ENCODE results near the gene NR2F1-AS1. TPM values are rescaled to one million over a fixed set of nuclear protein-coding genes. Genes with fewer than 3 reads are reported as not detected.
A peak's percentile ranks its signal among the peaks of the same experiment; 100 is the strongest.
"Not testable (repeated sequence)": the region's sequence is repeated elsewhere in the genome, so short reads cannot be mapped to it uniquely, and the experiment has no call there.

Gene NR2F1-AS1
- total RNA-seq, 1 donor from 2014 or later = 60.7 TPM

GRCh38 chr5:93557021-93557604, 23.9 kb downstream of the NR2F1-AS1 start:
- DNase-seq (ENCODE audit: low spot score in 2 of 2) (no peak), FAIRE-seq (no peak)

- not testable (repeated sequence) for FAIRE-seq; DNase-seq (ENCODE audit: low spot score in 2 of 2)
Observed at GRCh38 chr5:93549594-93549993, 31.4 kb downstream of the NR2F1-AS1 start.

GRCh38 chr5:93545872-93546271, 35.1 kb downstream of the NR2F1-AS1 start:
- DNase-seq (ENCODE audit: low spot score in 2 of 2) (no peak), FAIRE-seq (no peak)

GRCh38 chr5:93532370-93532769, 48.6 kb downstream of the NR2F1-AS1 start:
- DNase-seq (ENCODE audit: low spot score in 2 of 2) = peak in 1 of 2 donors; percentile 1
- no peak for FAIRE-seq

DNA sequence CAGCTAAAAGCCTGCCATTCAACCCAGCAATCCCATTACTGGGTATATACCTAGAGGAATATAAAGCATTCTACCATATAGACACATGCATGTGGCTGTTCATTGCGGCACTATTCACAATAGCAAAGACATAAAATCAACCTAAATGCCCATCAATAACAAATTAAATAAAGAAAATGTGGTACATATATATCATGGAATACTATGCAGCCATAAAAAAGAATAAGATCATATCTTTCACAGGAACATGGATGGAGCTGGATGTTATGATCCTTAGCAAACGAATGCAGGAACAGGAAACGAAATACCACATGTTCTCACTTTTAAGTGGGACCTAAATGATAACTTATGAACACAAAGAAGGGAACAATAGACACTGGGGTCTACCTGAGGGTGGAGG, 59.2 kb downstream of the NR2F1-AS1 start:
- DNase-seq (ENCODE audit: low spot score in 2 of 2); FAIRE-seq: not testable (repeated sequence)

DNA sequence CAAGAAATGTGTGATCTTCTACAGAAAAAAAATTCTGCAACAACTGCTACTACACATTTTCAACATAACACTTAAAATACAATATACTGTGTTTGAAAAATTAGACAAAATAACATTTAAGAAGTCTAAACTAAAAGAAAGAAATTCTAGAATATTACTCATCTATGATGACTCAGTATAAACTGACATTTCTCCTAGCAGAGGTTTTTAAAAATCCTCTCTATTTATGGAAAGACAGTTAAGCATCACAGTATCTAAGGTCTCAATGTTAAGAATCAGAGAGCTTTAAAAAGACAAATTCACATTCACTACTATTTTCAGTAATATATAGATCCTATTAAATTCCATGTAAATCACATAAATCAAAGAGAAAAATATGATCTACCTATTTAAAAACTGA, 61.3 kb downstream of the NR2F1-AS1 start:
- DNase-seq (ENCODE audit: low spot score in 2 of 2) (no peak), FAIRE-seq (no peak)

DNA sequence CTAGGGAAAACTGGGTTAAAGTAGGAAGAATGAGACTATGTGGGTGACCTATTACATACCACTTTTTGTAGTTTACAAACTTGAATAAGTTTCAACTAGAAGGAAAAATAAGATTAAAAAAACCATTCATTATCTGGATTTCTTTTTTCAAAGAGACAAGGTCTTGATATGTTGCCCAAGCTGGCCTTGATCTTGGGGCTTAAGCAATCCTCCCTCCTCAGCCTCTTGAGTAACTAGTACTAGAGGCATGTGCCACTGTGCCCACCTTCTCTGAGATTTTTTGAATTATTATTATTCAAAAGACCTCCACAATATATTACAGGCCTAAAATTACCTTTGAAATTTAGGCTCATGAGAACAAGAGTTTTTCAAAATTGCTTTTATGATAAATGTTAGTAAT, 63.2 kb downstream of the NR2F1-AS1 start:
- DNase-seq (ENCODE audit: low spot score in 2 of 2) (no peak), FAIRE-seq (no peak)

DNA sequence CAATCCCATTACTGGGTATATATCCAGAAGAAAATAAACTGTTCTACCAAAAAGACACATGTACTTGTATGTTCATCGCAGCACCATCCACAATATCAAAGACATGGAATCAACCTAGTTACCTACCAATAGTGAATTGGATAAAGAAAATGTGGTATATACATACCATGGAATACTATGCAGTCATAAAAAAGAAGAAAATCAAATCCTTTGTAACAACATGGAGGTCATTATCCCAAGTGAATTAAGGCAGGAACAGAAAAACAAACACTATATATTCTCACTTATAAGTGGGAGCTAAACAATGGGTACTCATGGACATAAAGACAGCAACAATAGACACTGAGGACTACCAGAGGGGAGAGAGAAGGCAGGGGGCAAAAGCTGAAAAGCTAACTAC, 67.7 kb downstream of the NR2F1-AS1 start:
- DNase-seq (ENCODE audit: low spot score in 2 of 2) = no peak
- FAIRE-seq = no peak

DNA sequence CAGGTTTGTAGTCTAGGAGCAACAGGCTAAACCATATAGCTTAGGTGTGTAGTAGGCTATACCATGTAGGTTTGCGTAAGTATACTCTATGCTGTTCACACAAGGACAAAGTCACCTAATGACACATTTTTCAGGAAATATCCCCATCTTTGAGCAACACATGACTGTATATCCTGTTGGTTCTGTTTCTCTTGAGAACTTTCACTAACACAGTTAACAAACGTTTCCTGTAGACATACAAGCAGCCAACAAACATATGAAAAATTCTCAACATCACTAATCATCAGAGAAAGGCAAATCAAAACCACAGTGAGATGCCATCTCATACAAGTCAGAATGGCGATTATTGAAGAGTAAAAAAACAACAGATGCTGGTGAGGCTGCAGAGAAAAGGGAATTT, 68.2 kb downstream of the NR2F1-AS1 start:
- DNase-seq (ENCODE audit: low spot score in 2 of 2) (no peak), FAIRE-seq (no peak)

DNA sequence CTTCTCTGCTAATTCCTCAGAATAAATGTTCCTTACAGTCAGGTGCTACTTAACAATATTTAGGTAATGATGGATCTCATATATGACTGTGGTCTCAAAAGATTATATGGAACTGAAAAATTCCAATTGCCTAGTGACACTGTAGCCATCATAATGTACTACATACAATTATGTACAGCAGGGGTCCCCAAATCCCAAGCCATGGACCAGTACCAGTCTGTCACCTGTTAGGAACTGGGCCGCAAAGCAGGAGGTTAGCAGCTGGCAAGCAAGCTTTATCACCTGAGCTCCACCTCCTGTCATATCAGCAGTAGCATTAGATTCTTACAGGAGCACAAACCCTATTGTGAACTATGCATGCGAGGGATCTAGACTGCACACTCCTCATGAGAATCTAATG, 69.6 kb downstream of the NR2F1-AS1 start:
- FAIRE-seq = no peak

DNA sequence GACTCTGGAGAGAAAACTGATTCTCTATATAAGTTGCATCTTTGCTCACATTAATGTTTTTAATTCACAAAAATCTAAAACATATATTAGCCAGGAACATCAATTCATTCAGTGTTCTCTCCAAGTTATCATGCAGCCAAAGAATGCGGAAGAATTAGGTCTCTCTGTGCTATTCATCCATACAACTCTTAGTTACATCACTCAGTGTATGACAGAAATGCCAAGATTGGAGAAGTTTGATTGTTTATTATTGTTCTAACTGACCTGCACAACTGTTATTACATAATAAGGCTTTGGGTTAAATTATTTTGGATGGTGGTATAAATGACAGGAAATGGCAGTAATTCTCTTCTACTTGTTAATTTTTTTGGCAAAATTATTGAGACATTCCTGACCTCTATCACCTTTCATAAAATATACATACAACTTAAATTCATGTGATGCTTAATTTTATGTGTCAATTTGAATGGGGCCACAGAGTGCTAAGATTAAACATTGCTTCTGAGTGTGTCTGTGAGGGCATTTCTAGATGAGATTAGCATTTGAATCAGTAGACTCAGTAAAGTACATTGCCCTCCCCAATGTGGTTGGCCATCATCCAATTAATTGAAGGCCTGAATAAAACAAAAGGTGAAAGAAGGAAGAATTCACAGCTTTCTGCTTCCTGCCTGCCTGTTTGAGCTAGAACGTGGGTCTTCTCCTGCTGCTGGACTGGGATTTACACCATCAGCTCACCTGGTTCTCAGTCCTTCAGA, 70.2 kb downstream of the NR2F1-AS1 start:
- DNase-seq (ENCODE audit: low spot score in 2 of 2) (no peak), FAIRE-seq (no peak)

More for the DNA sequence above, 69.6 kb downstream of the NR2F1-AS1 start:
- no peak for DNase-seq (ENCODE audit: low spot score in 2 of 2)

DNA sequence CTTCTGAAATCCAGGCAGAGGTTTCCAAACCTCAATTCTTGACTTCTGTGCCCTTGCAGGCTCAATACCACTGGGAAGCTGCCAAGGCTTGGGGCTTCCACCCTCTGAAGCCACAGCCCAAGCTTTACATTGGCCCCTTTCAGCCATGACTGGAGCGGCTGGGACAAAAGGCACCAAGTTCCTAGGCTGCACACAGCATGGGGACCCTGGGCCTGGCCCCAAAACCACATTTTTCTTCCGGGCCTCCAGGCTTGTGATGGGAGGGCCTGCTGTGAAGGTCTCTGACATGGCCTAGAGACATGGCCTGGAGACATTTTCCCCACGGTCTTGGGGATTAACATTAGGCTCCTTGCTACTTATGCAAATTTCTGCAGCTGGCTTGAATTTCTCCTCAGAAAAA, 75.5 kb downstream of the NR2F1-AS1 start:
- not testable (repeated sequence) for DNase-seq (ENCODE audit: low spot score in 2 of 2); FAIRE-seq

DNA sequence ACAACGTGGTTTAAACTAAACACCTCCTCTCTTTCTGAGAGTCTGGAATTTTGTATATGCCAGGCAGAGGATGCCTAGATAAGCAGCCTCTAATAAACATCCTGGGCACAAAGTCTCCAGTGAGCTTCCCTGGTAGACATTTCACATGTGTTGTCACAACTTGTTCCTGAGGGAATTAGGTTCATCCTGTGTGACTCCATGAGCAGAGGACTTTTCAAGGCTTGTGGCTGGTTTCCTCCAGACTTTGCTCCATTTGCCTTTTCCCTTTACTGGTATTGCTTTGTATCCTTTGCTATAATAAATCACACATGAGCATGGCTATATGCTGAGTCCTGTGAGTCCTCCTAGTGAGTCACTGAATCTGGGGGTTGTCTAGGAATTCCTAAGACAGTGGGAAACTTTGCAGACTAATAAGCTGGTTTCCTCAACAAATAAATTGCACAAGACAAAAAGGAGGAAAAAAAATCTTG, 77.4 kb downstream of the NR2F1-AS1 start:
- FAIRE-seq = no peak
- DNase-seq (ENCODE audit: low spot score in 2 of 2) = no peak

DNA sequence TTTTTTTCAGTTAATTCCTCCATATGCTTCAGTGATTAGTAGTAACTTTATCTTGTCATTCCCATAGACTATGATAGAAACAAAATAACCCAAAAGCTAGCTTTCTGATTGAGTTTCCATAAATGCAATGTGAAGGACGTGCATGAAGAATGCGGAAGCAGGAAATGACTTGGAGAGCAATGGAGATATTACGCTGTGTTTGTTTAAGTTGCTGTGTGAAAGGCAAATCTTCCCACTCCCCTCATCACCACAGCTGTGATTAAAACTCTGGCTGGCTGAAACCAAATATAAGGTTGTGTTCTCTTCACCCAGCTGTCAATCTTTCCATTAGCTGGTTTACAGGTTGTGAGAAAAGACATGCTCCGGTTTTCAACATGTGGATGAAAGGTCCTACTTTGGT, 83.9 kb downstream of the NR2F1-AS1 start:
- DNase-seq (ENCODE audit: low spot score in 2 of 2) = no peak
- FAIRE-seq = no peak

DNA sequence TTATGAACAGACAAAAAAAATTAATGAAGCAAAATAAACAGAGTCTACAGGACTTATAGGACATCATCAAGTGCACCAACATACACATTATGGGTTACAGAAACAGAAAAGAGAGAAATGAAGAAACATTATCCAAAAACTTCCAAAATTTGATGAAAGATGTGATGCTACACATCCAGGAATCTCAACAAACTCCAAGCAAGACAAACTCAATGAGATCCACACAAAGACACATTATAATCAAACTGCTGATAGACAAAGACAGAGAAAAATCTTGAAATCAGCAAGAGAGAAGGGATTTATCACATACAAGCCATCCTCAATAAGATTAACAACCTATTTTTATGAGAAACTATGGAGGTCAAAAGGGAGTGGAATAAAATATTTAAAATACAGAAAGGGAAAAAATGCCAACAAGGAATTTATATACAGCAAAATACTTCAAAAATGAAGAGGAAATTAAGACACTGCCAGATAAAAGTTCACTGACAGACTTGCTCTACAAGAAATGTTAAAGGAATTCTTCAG, 101.0 kb downstream of the NR2F1-AS1 start:
- DNase-seq (ENCODE audit: low spot score in 2 of 2) (no peak), FAIRE-seq (no peak)

DNA sequence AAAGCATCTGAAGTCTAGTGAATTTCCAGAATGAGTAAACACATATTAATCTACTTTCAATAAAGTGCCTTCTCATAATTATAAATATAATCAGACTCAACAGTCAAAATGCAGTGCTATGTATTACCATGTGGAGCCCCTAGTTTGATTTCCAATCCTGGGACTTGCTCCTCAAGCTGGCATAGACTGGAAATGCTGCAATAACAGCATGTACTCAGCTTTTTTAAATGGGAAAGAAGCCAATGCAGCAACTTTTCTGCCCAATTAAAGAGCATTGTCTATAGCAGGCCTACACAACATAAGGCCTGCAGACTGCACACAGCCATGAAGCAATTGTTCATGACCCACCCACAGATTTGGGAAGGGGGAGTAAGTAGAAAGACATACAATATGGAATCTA, 103.2 kb downstream of the NR2F1-AS1 start:
- DNase-seq (ENCODE audit: low spot score in 2 of 2) (no peak), FAIRE-seq (no peak)

GRCh38 chr5:93476251-93476742, 104.7 kb downstream of the NR2F1-AS1 start:
- no peak for DNase-seq (ENCODE audit: low spot score in 2 of 2)
- FAIRE-seq = no peak

DNA sequence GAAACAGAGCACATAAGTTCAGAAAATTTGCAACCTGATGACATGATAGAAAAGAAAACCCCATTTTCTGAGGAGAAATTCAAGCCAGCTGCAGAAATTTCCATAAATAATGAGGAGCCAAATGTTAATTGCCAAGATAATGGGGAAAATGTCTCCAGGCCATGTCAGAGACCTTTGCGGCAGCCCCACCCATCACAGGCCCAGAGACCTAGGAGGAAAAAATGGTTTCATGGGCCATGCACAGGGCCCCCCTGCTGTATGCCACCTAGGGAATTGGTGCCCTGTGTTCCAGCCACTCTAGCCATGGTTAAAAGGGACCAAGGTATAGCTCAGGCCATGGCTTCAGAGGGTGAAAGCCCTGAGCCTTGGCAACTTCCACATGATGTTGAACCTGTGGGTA, 118.1 kb downstream of the NR2F1-AS1 start:
- DNase-seq (ENCODE audit: low spot score in 2 of 2) = no peak
- no peak for FAIRE-seq

- DNase-seq (ENCODE audit: low spot score in 2 of 2) = no peak
- FAIRE-seq = no peak
Observed at GRCh38 chr5:93461756-93462155, 119.3 kb downstream of the NR2F1-AS1 start.

DNA sequence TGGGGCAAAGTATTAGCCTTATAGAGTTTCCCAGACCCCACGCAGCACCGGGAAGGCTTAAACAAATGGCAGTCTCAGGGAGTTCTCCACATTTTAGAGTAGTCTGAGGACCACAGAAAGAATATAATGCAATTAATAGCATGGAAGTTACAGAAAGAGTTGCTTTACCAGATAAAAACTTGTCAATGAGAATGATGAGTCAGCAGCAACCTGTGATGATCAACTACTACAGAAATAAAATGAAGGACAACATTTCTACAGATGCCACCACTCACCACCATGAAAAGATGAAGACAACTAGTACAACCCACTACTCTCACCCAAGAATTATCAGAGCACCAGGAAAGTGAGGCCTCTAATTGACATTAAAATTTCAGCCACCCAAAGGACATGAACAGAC, 120.7 kb downstream of the NR2F1-AS1 start:
- FAIRE-seq = no peak
- DNase-seq (ENCODE audit: low spot score in 2 of 2) = no peak

DNA sequence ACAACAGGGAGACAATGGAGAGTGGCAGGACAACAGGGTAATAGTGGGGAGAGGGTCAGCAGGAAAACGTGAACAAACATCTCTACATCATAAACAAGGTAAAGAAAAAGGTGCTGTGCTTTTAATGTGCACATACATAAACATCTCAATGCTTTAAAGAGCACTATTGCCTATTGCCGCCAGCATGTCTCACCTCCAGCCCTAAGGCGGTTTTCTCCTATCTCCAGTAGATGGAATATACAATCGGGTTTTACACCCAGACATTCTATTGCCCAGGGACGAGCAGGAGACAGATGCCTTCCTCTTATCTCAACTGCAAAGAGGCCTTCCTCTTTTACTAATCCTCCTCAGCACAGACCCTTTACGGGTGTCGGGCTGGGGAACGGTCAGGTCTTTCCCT, 124.2 kb downstream of the NR2F1-AS1 start:
- not testable (repeated sequence) for DNase-seq (ENCODE audit: low spot score in 2 of 2); FAIRE-seq

DNA sequence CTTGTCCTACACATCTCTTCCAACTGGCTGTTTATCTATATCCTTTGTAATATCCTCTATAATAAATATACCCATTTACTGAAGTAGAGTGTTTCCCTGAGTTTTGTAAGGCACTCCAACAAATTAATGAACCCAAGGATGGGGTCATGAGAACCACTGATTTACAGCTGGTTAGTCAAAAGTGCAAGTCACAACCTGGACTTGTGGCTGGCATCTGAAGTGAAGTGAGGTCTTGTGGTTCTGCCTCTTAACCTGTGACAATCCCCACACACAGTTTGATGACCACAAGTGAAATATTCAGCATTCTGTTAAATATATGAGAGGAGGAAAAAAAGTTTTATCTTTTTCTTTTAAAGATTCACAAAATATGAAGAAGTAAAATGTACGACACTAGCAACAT, 126.1 kb downstream of the NR2F1-AS1 start:
- FAIRE-seq (no peak), DNase-seq (ENCODE audit: low spot score in 2 of 2) (no peak)
